Measurements from ENCODE around the gene IRF2BPL. TPM values are rescaled to one million over a fixed set of nuclear protein-coding genes. Genes with fewer than 3 reads are reported as not detected.
A peak's percentile ranks its signal among the peaks of the same experiment; 100 is the strongest.

The IRF2BPL gene
- total RNA-seq, 4 donors from 2014 or later = 58.6 to 105 (median 98.4) TPM

DNA sequence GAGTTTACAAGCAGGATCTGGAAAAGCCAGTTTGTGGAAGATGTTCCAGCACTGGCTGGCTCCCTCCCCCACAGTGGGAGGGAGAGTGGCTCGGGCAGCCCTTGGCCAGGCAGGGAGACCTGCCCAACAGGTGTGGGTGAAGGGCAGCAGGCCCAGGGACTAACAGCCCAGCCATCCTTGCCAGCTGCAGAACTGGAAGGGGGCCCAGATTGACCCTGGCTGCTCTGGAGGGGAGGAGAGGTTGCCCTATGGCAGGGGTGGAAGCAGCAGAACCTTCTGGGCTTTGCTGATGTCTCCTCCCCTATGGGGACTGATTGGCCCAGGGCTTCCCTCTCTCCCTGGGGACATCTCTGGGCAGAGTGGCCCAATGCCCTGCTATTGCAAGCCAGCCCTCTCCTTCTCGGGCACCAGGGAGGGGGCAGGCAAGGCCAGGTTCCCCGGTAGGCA, 20.5 kb downstream of the IRF2BPL start:
- Histone ChIP-seq H3K27me3 (no peaks in the 10 kb centered on the region), H3K4me3 (no peak overlapping the region), H3K27ac (replicated peaks in 1 of 4) (peak overlapping the region in 2 of 4 donors; percentile 18 to 34), H3K36me3 (no peaks in the 10 kb centered on the region), H3K4me1 (peaks cover 12 to 25% (median 20%) of the 10 kb centered on the region in 4 donors), H3K9me3 (no peaks in the 10 kb centered on the region)
- 70% methylated on average over 3 of the region's 3 CpGs for WGBS
- intact Hi-C loops (cut with DNase I) = no loop called here
- TF ChIP-seq POLR2AphosphoS5 (IDR thresholded peaks at IDR 0.05) (no peak), CTCF (IDR thresholded peaks at IDR 0.05) (no peak), EP300 (IDR thresholded peaks at IDR 0.05) (no peak), POLR2A (IDR thresholded peaks at IDR 0.05; ENCODE audit: low read depth) (no peak)
- DNase-seq (ENCODE audit: extremely low spot score) = no peak

DNA sequence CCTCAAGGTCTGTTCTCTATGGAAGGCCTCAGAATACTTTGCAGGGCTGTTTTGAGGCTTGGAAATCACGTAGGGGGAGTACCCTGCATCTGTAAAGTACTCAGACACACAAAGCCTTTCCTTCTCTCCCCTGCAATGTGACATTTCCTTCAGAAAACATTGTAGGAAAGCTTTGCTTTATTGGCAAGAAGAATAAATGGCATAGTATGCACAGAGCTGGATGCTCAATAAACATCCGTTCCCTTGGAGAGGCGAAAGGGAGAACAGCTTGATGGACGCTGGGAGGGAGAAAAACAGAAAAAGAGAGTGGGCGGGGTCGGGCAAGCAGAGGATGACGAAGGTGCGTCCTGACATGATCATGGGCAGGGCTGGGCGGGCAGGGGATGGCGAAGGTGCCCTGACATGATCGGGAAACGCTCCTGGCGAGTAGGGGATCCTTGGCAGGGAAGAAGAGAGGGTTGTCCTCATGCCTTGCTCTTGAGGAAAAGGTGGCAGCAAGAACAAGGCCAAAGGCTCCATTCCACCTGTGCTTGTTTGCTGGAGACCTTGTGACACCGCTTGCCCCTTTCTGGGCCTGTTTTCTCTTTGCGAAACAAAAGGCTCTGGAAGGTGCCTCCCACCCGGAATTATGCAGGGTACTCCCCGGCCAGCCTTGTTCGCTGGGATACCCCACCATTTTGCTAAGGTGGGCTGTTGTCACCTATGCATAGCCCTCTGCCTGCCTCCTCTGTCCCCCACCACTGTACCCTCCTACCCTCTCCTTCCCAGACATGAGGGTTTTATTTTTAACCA, 21.1 kb downstream of the IRF2BPL start:
- TF ChIP-seq POLR2A (IDR thresholded peaks at IDR 0.05; ENCODE audit: low read depth) = no peak
- TF ChIP-seq POLR2AphosphoS5 (IDR thresholded peaks at IDR 0.05) = no peak
- no peak for TF ChIP-seq EP300 (IDR thresholded peaks at IDR 0.05)
- no peak for TF ChIP-seq CTCF (IDR thresholded peaks at IDR 0.05)
- H3K36me3 ChIP-seq = no peaks in the 10 kb centered on the region
- DNase-seq (ENCODE audit: extremely low spot score) = no peak
- intact Hi-C loops (cut with DNase I) = no loop called here
- no peaks in the 10 kb centered on the region for H3K27me3 ChIP-seq
- 75% methylated on average over 18 of the region's 18 CpGs for WGBS
- no peak overlapping the region for H3K4me3 ChIP-seq
- peaks cover 12 to 22% (median 20%) of the 10 kb centered on the region in 4 donors for H3K4me1 ChIP-seq
- peak overlapping the region in 3 of 4 donors; percentile 10 to 34 (median 22) for H3K27ac ChIP-seq (replicated peaks in 1 of 4)
- H3K9me3 ChIP-seq = no peaks in the 10 kb centered on the region

- H3K36me3 ChIP-seq = no peaks in the 10 kb centered on the region
- no peak for DNase-seq (ENCODE audit: extremely low spot score)
- 84% methylated on average over 9 of the region's 9 CpGs for WGBS
- no peaks in the 10 kb centered on the region for H3K27me3 ChIP-seq
- no peak overlapping the region for H3K4me3 ChIP-seq
- no peak for TF ChIP-seq CTCF (IDR thresholded peaks at IDR 0.05)
- no peak for TF ChIP-seq POLR2AphosphoS5 (IDR thresholded peaks at IDR 0.05)
- no peak for TF ChIP-seq EP300 (IDR thresholded peaks at IDR 0.05)
- TF ChIP-seq POLR2A (IDR thresholded peaks at IDR 0.05; ENCODE audit: low read depth) = no peak
- H3K4me1 ChIP-seq = peaks cover 12 to 21% (median 19%) of the 10 kb centered on the region in 4 donors
- H3K9me3 ChIP-seq = no peaks in the 10 kb centered on the region
- H3K27ac ChIP-seq (replicated peaks in 1 of 4) = no peak overlapping the region
- intact Hi-C loops (cut with DNase I) = no loop called here
Observed at GRCh38 chr14:77006132-77006531, 22.4 kb downstream of the IRF2BPL start.

DNA sequence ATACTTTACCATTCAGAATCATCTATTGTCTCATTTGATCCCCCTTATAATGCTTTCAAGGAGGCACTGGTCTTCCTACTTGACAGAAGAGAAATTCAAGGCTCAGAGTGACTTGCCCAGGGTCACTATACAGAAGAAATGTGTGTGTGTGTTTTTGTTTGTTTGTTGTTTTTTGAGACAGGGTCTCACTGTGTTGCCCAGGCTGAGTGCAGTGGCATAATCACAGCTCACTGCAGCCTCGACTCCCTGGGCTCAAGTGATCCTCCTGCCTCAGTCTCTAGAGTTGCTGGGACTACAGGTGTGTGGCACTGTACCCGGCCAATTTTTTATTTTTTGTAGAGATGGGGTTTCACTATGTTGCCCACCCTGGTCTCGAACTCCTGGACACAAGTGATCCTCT, 22.9 kb downstream of the IRF2BPL start:
- 100% methylated on average over 3 of the region's 3 CpGs for WGBS
- Histone ChIP-seq H3K4me1 (peaks cover 16 to 26% (median 24%) of the 10 kb centered on the region in 4 donors), H3K36me3 (no peaks in the 10 kb centered on the region), H3K27ac (replicated peaks in 1 of 4) (no peak overlapping the region), H3K27me3 (no peaks in the 10 kb centered on the region), H3K9me3 (no peaks in the 10 kb centered on the region), H3K4me3 (no peak overlapping the region)
- DNase-seq (ENCODE audit: extremely low spot score) = no peak
- no peak for TF ChIP-seq POLR2A (IDR thresholded peaks at IDR 0.05; ENCODE audit: low read depth)
- TF ChIP-seq CTCF (IDR thresholded peaks at IDR 0.05) = no peak
- TF ChIP-seq EP300 (IDR thresholded peaks at IDR 0.05) = no peak
- TF ChIP-seq POLR2AphosphoS5 (IDR thresholded peaks at IDR 0.05) = no peak
- intact Hi-C loops (cut with DNase I) = no loop called here
